Activated B cell treated with CpG ODN at 0.5 μM for 24 hours (primary cell): ENCODE data around the gene NHSL1. TPM values are rescaled to one million over a fixed set of nuclear protein-coding genes. Genes with fewer than 3 reads are reported as not detected.

Source experiments
- ATAC-seq: fragments of 200-7000 bp; cut with Tn5 transposase; one replicate; pipeline ENCODE4 v1.10.0; 2021; ENCODE audit warnings: low read depth, mild to moderate bottlenecking, moderate library complexity
- CTCF ChIA-PET: fragments of 350-600 bp; sonication (Branson Sonifier 250); formaldehyde crosslinking; loops from one replicate; lab custom pipeline; 2021; ENCODE audit warnings: antibody characterized with exemption; lab: Charles Lee
- POLR2A ChIA-PET: fragments of 350-600 bp; sonication (Branson Sonifier 250); formaldehyde crosslinking; loops from one replicate; lab custom pipeline; 2021; ENCODE audit warnings: antibody characterized with exemption; lab: Charles Lee
- DNase-seq: peaks from one replicate; pipeline ENCODE4 v3.0.0; 2022
- H3K27ac Mint-ChIP-seq: one replicate; pipeline ENCODE4 v1.8.0; 2020; ENCODE audit warnings: mixed read lengths
- H3K27me3 Mint-ChIP-seq: one replicate; pipeline ENCODE4 v1.8.0; 2021; ENCODE audit warnings: mixed read lengths
- H3K36me3 Mint-ChIP-seq: one replicate; pipeline ENCODE4 v1.8.0; 2021; ENCODE audit warnings: low read depth, mixed read lengths
- H3K4me1 Mint-ChIP-seq: one replicate; pipeline ENCODE4 v1.8.0; 2021; ENCODE audit warnings: mixed read lengths
- H3K4me3 Mint-ChIP-seq: one replicate; pipeline ENCODE4 v1.8.0; 2020; ENCODE audit warnings: mild to moderate bottlenecking, mixed read lengths
- H3K9me3 Mint-ChIP-seq: one replicate; pipeline ENCODE4 v1.8.0; 2020; ENCODE audit warnings: mixed read lengths
- intact Hi-C: fragments of 100-400 bp; cut with micrococcal nuclease; formaldehyde crosslinking; loops from one replicate; pipeline ENCODE4 v1.15.1; 2024
- total RNA-seq: library from RNA; stranded (reverse); gene quantifications from 2 replicates; pipeline ENCODE4 v1.2.3, GENCODE V29; 2022
- TF ChIP-seq, protein P1 (sequence below): fragments of 200-600 bp; IDR thresholded peaks from one replicate; pipeline ENCODE4 v1.8.0; 2022; ENCODE audit warnings: antibody characterized with exemption, mild to moderate bottlenecking

The NHSL1 gene
- total RNA-seq, 1 donor from 2014 or later: 1.4 TPM

GRCh38 chr6:138401960-138402837 is 97.1 kb downstream of the NHSL1 start:
- TF ChIP-seq, protein P1, sequence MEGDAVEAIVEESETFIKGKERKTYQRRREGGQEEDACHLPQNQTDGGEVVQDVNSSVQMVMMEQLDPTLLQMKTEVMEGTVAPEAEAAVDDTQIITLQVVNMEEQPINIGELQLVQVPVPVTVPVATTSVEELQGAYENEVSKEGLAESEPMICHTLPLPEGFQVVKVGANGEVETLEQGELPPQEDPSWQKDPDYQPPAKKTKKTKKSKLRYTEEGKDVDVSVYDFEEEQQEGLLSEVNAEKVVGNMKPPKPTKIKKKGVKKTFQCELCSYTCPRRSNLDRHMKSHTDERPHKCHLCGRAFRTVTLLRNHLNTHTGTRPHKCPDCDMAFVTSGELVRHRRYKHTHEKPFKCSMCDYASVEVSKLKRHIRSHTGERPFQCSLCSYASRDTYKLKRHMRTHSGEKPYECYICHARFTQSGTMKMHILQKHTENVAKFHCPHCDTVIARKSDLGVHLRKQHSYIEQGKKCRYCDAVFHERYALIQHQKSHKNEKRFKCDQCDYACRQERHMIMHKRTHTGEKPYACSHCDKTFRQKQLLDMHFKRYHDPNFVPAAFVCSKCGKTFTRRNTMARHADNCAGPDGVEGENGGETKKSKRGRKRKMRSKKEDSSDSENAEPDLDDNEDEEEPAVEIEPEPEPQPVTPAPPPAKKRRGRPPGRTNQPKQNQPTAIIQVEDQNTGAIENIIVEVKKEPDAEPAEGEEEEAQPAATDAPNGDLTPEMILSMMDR: no peak
- H3K4me3 Mint-ChIP-seq: peak overlapping the region; percentile 11
- ChIA-PET CTCF (interaction anchor here (3.0 kb wide), 1 partner anchor 8 kb away, joined by 17 read pairs; no protein-coding TSS in a partner anchor), POLR2A (interaction anchor here (0.7 kb wide), 2 partner anchors 279 to 535 kb away, joined by 3 to 7 read pairs; partner anchors contain the start of gene TNFAIP3)
- H3K4me1 Mint-ChIP-seq: peaks cover 20% of the 10 kb centered on the region
- no peaks in the 10 kb centered on the region for H3K27me3 Mint-ChIP-seq
- DNase-seq (no peak), ATAC-seq (no peak)
- intact Hi-C loops: loop anchor here (5.0 to 10.0 kb wide), 5 partner anchors 293 to 1577 kb away; partner anchors contain the start of genes PEX7, REPS1 and TNFAIP3
- H3K36me3 Mint-ChIP-seq: peaks cover 15% of the 10 kb centered on the region
- no peak overlapping the region for H3K27ac Mint-ChIP-seq
- no peaks in the 10 kb centered on the region for H3K9me3 Mint-ChIP-seq

GRCh38 chr6:138400326-138400725 is 99.0 kb downstream of the NHSL1 start:
- TF ChIP-seq, protein P1: no peak
- H3K27ac Mint-ChIP-seq: no peak overlapping the region
- no peak for ATAC-seq
- no peaks in the 10 kb centered on the region for H3K9me3 Mint-ChIP-seq
- ChIA-PET CTCF (no interaction called here), POLR2A (no interaction called here)
- H3K4me1 Mint-ChIP-seq: peaks cover 22% of the 10 kb centered on the region
- intact Hi-C loops: loop anchor here (5.0 to 10.0 kb wide), 5 partner anchors 294 to 1576 kb away; partner anchors contain the start of genes PEX7, REPS1 and TNFAIP3
- DNase-seq: no peak
- peaks cover 2% of the 10 kb centered on the region for H3K36me3 Mint-ChIP-seq
- H3K4me3 Mint-ChIP-seq: no peak overlapping the region
- H3K27me3 Mint-ChIP-seq: no peaks in the 10 kb centered on the region

GRCh38 chr6:138397128-138398122 is 101.9 kb downstream of the NHSL1 start:
- H3K27ac Mint-ChIP-seq: no peak overlapping the region

DNA sequence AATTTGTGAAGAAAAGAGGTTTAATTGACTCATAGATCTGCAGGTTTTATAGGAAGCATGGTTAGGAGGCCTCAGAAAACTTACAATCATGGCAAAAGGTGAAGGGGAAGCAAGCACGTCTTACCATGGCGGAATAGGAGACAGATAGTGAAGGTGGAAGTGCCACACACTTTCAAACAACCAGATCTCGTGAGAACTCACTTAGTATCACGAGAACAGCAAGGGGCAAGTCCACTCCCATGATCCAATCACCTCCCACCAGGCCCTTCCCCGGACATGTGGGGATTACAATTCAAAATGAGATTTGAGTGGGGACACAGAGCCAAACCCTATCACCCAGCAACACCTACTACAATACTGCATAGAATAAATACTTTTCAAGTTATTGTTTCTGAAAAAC is 102.6 kb downstream of the NHSL1 start:
- ChIA-PET POLR2A (no interaction called here), CTCF (no interaction called here)
- ATAC-seq (no peak), DNase-seq (no peak)
- Mint-ChIP-seq H3K4me1 (peaks cover 27% of the 10 kb centered on the region), H3K27ac (no peak overlapping the region), H3K27me3 (no peaks in the 10 kb centered on the region), H3K9me3 (no peaks in the 10 kb centered on the region), H3K36me3 (no peaks in the 10 kb centered on the region), H3K4me3 (no peak overlapping the region)
- TF ChIP-seq, protein P1: no peak
- intact Hi-C loops: no loop called here

More at GRCh38 chr6:138397128-138398122, 101.9 kb downstream of the NHSL1 start:
- TF ChIP-seq, protein P1: no peak
- DNase-seq (no peak), ATAC-seq (no peak)
- intact Hi-C loops: no loop called here
- CTCF ChIA-PET: no interaction called here
- Mint-ChIP-seq H3K4me3 (no peak overlapping the region), H3K4me1 (peaks cover 27% of the 10 kb centered on the region), H3K27me3 (no peaks in the 10 kb centered on the region), H3K36me3 (no peaks in the 10 kb centered on the region), H3K9me3 (no peaks in the 10 kb centered on the region)
- POLR2A ChIA-PET: no interaction called here
